Measurements from ENCODE around the gene WNT11. TPM values are rescaled to one million over a fixed set of nuclear protein-coding genes. Genes with fewer than 3 reads are reported as not detected.

WNT11 gene
- total RNA-seq, 2 donors from 2014 or later = 1.6 to 6.8 TPM

- H3K27me3 ChIP-seq = no peaks in the 10 kb centered on the region
- no peaks in the 10 kb centered on the region for H3K4me1 ChIP-seq
- no peaks in the 10 kb centered on the region for H3K36me3 ChIP-seq
- no peak overlapping the region for H3K27ac ChIP-seq
- no peak for DNase-seq (ENCODE audit: low spot score)
- TF ChIP-seq CTCF (IDR thresholded peaks at IDR 0.05) = no peak
- H3K4me3 ChIP-seq = no peak overlapping the region
- H3K9me3 ChIP-seq = no peaks in the 10 kb centered on the region
Measured at GRCh38 chr11:76177250-76177686, 29.0 kb downstream of the WNT11 start.

GRCh38 chr11:76176463-76176862 lies 29.8 kb downstream of the WNT11 start:
- Histone ChIP-seq H3K27ac (no peak overlapping the region), H3K4me1 (no peaks in the 10 kb centered on the region), H3K4me3 (no peak overlapping the region), H3K36me3 (no peaks in the 10 kb centered on the region), H3K27me3 (no peaks in the 10 kb centered on the region), H3K9me3 (no peaks in the 10 kb centered on the region)
- no peak for DNase-seq (ENCODE audit: low spot score)
- TF ChIP-seq CTCF (IDR thresholded peaks at IDR 0.05) = no peak

GRCh38 chr11:76175783-76176182 lies 30.5 kb downstream of the WNT11 start:
- Histone ChIP-seq H3K4me1 (no peaks in the 10 kb centered on the region), H3K4me3 (no peak overlapping the region), H3K36me3 (no peaks in the 10 kb centered on the region), H3K27ac (no peak overlapping the region), H3K9me3 (no peaks in the 10 kb centered on the region), H3K27me3 (no peaks in the 10 kb centered on the region)
- TF ChIP-seq CTCF (IDR thresholded peaks at IDR 0.05) = no peak
- DNase-seq (ENCODE audit: low spot score) = no peak

- TF ChIP-seq CTCF (IDR thresholded peaks at IDR 0.05) = no peak
- no peaks in the 10 kb centered on the region for H3K27me3 ChIP-seq
Measured at GRCh38 chr11:76174330-76174729, 32.0 kb downstream of the WNT11 start.

GRCh38 chr11:76173663-76174062 lies 32.6 kb downstream of the WNT11 start:
- H3K9me3 ChIP-seq = no peaks in the 10 kb centered on the region
- no peak overlapping the region for H3K4me3 ChIP-seq
- no peak overlapping the region for H3K27ac ChIP-seq
- no peak for DNase-seq (ENCODE audit: low spot score)
- no peaks in the 10 kb centered on the region for H3K4me1 ChIP-seq
- H3K36me3 ChIP-seq = no peaks in the 10 kb centered on the region
- no peak for TF ChIP-seq CTCF (IDR thresholded peaks at IDR 0.05)
- H3K27me3 ChIP-seq = no peaks in the 10 kb centered on the region

More at GRCh38 chr11:76174330-76174729, 32.0 kb downstream of the WNT11 start:
- no peak overlapping the region for H3K27ac ChIP-seq
- H3K36me3 ChIP-seq = no peaks in the 10 kb centered on the region
- DNase-seq (ENCODE audit: low spot score) = no peak
- no peak overlapping the region for H3K4me3 ChIP-seq
- no peaks in the 10 kb centered on the region for H3K9me3 ChIP-seq
- H3K4me1 ChIP-seq = no peaks in the 10 kb centered on the region

- Histone ChIP-seq H3K4me1 (no peaks in the 10 kb centered on the region), H3K36me3 (no peaks in the 10 kb centered on the region), H3K27ac (no peak overlapping the region), H3K4me3 (no peak overlapping the region), H3K9me3 (no peaks in the 10 kb centered on the region), H3K27me3 (no peaks in the 10 kb centered on the region)
- DNase-seq (ENCODE audit: low spot score) = no peak
- TF ChIP-seq CTCF (IDR thresholded peaks at IDR 0.05) = no peak
Measured at GRCh38 chr11:76172583-76172982, 33.7 kb downstream of the WNT11 start.
